GM18951 (cell line): ENCODE results near the gene ZSWIM9.

ENCODE experiments used
- POLR2A ChIP-seq: IDR thresholded peaks from 4 replicates; pipeline ENCODE4 v1.6.1; 2011; ENCODE audit warnings: mild to moderate bottlenecking; ENCODE audit not compliant: insufficient read length, insufficient read depth; ENCODE audit errors: extremely low read depth
- in situ Hi-C: fragments of 300-500 bp; cut with MboI; formaldehyde crosslinking; loops from one replicate; pipeline ENCODE4 v1.12.0; 2022; ENCODE audit warnings: low sequenced_read_pairs, mixed read lengths, inconsistent platforms; ENCODE audit not compliant: unreplicated experiment

The ZSWIM9 gene

DNA sequence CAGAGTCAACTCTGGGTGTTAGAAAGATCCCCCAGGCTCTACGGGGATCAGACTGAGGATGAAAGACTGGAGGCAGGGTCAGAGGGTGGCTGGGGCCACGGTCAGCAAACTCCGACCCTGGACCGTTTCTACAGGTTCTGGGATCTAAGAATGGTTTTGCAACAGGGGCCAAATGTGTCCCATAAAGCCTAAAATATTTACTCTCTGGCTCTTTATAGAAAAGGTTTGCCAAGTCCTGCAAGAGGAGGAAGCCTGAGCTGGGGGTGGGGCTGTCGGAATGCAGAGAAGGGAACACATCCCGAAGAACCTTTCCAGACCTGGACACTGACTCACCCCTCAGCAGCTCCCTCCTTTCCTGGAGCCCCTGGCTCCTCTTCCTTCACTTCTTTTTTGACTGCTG, 21.1 kb upstream of the ZSWIM9 start:
- in situ Hi-C loops = no loop called here
- TF ChIP-seq POLR2A = no peak

DNA sequence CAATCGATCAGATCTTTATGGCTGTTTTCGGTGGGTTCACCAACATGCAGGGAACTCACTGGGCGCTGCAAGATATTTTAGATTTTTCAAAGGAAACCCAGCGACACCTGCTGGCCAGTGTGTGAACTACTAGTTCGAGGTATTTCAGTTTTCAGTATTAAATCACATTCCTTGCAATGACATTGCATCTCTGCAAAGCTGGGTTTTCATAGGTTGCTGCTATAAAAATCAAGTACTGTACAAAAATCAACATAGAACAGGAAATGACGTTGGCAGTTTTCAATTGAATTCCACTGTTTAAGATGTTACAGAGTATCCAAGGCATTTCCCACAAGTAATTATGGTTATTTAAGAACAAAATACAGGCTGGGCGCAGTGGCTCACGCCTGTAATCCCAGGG, 17.9 kb upstream of the ZSWIM9 start:
- in situ Hi-C loops = loop anchor here (10.0 kb wide), 2 partner anchors 48 to 188 kb away; no protein-coding TSS in a partner anchor
- TF ChIP-seq POLR2A = no peak

DNA sequence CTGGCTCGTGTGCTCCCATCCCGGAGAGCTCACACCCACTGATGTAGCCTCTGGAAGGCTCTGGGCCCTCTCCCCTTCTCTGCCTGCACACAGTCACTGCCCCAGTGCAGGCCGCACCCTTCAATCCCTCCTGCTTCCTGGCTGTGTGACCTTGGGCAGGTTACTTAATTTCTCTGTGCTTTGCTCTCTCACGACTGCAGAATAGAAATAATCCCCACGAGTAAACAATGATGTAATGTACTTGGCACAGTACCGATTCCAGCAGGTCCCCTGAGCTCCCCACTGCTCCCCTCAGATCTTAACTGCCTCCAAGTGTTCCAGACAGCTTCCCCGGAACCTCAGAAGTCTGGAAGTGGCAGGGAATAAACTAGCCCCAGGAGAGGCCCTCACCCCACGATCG, 16.5 kb upstream of the ZSWIM9 start:
- in situ Hi-C loops = loop anchor here (10.0 kb wide), 2 partner anchors 49 to 189 kb away; no protein-coding TSS in a partner anchor
- no peak for TF ChIP-seq POLR2A

DNA sequence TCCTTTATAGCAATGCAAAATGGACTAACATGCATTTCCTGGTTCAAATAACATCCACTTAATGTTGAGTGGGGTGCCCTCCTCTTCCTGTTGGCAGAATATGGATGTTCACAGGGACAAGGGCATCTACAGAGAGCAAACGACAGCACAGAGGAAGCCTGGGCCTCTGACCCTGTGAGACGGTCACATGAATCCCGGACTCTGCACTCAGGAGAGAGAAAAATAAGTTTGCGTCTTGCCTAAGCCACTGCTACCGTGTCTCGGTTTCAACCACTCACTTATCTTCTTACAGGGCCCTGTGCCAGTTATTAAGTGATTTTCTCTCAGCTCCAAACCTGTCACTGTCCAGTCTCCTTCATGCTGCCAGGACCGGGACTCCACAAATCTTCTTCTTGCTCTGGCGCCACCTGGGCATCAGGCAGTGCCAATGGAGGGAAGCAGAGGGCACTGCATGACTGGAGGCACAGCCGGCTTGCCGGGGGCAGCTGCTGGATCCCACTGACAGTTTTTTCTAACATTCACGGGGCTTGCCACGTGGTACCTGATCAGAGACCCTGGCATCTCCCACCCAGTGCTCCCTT, 12.2 kb upstream of the ZSWIM9 start:
- no peak for TF ChIP-seq POLR2A
- in situ Hi-C loops = loop anchor here (10.0 kb wide), 2 partner anchors 53 to 193 kb away; no protein-coding TSS in a partner anchor

DNA sequence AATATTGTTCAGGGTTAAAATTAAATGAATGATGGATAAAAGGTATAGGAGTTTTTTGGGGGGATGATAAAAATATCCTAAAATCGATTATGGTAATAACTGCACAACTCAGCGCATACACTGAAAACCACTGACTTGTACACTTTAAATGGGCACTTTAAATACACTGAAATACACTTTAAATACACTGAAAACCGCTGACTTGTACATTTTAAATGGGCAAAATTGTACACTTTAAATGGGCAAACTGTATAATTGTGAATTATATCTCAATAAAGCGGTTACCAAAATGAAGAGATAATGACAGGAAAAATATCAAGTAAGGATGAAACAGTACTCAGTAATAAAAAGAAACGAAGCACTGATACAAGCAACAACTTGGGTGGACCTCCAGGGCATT, 1.8 kb upstream of the ZSWIM9 start:
- in situ Hi-C loops = no loop called here
- no peak for TF ChIP-seq POLR2A

DNA sequence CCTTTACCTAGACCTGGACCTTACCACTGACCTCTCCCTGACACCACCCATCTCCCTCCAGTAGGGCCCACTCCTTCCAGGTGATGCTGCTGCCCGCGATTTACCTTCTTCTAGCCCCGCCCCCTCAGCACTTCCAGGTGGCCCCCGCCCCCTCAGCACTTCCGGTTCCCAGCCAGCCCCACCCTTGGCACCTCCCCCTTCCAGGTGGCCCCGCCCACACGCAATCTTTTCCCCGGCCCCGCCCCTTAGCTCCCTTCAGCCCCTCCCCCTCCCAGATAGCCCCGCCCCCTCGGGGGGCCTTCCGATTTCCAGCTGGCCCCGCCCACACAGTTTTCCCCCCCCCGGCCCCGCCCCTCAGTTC, 922 bp upstream of the ZSWIM9 start:
- TF ChIP-seq POLR2A = no peak
- in situ Hi-C loops = no loop called here

DNA sequence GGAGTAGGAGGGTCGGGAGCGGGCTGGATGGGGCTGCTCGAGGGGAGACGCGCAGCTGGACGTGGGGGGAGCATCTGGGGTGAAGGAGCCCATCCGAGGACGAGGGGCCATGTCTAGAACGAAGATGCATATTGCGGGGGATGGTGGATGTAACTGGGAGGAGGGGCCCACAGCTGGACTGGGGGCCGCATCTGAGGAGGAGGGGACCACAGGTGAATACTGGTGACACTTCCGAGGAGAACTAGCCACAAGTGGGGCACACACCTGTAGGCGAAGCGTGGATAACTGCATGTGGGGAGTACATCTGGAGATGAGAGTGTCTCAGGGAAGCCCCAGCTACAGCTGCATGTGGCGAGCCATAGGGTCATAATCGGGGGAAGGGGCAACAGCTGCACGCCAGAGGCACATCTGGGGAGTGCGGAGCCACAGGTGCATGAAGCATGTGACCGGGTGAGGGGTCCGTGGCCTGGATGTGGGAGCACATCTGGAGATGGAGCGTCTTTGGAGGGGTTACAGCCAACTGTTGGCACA, 402 bp downstream of the ZSWIM9 start:
- TF ChIP-seq POLR2A = no peak
- in situ Hi-C loops = no loop called here

DNA sequence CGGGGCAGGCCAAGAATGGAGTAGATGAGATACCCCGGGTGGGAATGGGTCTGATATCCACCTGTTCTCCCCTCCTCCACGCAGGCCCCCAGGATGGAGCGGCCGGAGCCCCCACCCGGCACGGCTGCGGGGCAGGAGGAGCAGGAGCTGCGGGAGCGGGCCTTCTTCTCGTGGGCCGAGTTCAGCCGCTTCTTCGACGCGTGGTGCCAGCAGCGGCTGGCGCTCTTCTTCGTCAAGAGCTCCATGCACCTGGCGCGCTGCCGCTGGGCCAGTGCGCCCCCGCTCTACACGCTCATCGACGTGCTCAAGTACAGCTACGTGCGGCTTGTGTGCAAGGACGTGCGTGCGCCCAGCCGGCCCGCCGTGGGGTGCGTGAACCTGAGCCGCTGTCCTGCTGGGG, 1.2 kb downstream of the ZSWIM9 start:
- in situ Hi-C loops = no loop called here

DNA sequence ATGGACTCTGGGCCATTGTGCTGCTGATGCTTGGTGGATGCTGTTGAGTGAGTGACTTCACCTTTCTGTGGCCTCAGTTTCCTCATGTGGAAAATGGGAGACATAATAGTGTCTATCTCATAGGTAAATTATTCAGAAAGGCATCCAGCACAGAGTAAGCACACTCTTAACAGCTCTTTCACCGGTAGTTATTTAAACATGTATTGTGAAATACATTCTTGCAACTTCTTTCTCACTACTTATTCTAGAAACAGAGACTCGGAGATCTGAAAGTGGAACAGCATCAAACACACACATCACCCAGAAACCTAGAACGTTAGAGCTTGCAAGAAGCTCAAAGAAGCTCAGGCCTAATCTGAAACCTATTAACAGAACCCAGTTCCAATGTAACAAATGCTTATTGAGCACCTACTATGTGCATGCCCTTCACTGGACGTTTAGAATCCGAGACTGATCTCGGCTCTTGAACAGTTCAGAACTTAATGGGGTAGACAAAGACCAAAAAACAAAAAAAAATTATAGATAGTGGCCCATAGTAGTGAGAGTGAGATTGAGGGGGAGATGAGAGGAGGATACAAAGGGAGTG, 4.1 kb downstream of the ZSWIM9 start:
- in situ Hi-C loops = no loop called here
- no peak for TF ChIP-seq POLR2A

More for the DNA sequence above, 1.2 kb downstream of the ZSWIM9 start:
- no peak for TF ChIP-seq POLR2A

DNA sequence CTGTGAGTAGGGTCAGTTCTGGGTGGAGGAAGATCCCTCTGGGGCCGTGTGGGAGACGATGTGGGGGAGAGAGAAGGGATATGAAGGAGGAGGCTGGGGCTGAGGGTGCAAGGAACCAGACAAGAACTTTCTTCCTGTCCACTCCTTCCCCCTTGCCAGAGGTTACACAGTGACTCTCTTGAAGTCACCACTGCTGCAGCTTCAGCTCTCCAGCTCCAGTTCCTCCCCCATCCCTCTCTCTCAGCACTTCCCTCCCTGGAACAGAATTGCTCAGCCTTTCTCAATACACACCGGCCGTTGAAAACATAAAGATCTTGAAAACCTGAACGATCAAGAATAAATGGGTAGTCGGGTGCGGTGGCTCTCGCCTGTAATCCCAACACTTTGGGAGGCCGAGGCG, 5.1 kb downstream of the ZSWIM9 start:
- TF ChIP-seq POLR2A = no peak
- in situ Hi-C loops = no loop called here

DNA sequence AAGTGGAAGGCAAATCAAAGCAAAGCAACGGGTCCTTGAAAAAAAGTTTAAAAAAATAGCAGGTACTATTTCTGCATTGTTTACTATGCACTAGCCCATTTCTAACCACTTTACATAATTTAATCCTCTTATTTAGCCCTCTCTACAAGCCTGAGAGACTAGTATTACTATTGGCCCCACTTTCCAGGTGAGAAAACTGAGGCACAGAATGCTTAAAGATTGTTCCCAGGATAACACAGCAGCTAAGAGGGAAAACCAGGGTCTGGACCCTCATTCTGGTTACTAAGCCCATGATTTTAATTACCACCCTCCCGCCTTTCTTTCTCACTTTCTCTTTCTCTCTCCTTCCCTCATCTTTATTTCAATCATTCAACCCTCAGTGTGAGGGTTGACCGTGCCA, 5.7 kb downstream of the ZSWIM9 start:
- no peak for TF ChIP-seq POLR2A
- in situ Hi-C loops = no loop called here

DNA sequence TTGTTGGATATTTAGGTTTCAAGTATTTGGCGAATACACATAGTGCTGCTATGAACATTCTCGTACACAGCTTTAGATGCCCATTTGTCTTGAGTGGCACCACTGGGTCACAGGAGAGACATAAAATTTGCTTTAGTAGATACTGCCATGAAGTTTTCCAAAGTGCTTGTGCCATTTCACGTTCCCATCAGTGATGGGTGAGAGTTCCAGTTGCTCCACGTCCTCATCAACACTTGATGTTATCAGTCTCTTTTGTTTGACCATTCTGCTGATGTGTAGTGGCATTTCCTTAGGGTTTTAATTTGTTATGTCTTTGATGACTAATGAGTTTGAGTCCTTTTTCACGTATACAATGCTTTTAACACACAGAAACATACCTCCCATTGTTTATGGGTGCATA, 11.0 kb downstream of the ZSWIM9 start:
- no peak for TF ChIP-seq POLR2A
- in situ Hi-C loops = no loop called here

DNA sequence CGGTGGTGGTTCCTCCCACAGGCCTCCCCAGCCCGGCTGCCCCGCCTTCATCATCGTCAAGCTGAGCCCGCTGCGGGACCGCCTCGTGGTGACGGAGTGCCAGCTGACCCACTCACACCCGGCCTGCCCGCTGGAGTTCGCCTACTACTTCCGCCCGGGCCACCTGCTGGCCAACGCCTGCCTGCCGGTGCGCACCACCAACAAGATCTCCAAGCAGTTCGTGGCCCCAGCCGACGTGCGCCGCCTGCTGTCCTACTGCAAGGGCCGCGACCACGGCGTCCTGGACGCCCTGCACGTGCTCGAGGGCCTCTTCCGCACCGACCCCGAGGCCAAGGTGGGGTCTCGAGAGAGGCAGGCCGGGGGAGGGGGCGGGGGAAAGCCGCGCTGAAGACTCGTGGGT, 12.0 kb downstream of the ZSWIM9 start:
- no peak for TF ChIP-seq POLR2A
- in situ Hi-C loops = no loop called here

DNA sequence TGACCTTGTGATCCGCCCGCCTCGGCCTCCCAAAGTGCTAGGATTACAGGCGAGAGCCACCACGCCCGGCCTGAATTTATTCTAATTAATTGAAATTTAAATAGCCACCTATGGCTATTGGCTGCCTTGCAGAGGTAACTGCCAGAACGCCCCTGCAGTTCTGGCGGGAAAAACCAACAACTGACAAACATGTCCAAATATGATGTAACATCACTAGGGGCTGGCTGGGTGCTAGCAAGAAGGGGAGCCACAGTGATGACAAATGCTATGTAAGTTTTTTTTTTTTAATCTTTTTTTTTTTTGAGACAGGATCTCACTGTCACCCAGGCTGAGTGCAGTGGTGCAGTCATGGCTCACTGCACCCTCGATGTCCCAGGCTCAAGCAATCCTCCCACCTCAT, 12.9 kb downstream of the ZSWIM9 start:
- in situ Hi-C loops = no loop called here
- no peak for TF ChIP-seq POLR2A

DNA sequence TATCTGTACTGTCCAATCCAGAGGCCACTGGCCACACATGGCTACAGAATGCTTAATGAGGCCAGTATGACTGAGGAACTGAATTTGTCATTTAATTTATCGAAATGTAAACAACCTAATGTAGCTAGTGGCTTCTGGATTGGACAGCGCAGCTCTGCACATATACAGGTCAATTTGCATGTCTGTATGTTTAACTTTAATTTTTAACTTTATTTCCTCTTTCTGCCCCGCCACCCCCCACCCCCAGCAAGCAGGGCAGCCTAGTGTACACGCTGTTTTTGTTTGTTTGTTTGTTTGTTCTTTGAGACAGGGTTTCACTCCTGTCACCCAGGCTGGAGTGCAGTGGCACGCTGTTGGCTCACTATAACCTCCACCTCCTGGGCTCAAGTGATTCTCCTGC, 15.5 kb downstream of the ZSWIM9 start:
- no peak for TF ChIP-seq POLR2A
- in situ Hi-C loops = no loop called here

DNA sequence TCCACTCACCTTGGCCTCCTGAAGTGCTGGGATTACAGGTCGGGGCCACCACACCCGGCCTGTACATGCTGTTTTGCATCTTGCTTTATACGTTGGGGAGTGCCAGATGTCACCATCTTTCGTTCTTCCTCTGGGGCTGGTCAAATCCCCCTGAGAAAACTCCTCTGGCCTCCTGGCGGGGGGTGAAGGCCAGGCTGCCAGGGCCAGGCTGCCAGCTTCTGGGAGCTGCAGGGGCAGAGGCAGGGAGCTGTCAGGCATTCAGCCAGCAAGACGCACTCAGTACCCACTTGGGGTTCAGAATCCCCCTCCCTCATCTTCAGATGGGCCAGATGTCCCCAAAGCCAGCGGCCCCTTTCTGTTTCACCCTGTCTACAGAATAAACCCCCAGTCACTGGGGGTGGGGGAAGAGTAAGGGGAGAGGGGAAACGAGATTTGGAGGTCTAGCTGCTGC, 16.1 kb downstream of the ZSWIM9 start:
- peak; percentile 35 for TF ChIP-seq POLR2A
- in situ Hi-C loops = no loop called here
